WTC11 (cell line): ENCODE measurements around the gene OTOGL. TPM values are rescaled to one million over a fixed set of nuclear protein-coding genes. Genes with fewer than 3 reads are reported as not detected.

Experiments used
- ATAC-seq: fragments of 200-7000 bp; cut with Tn5 transposase; 2 replicates; pipeline ENCODE4 v1.10.0; 2021; ENCODE audit warnings: mild to moderate bottlenecking, moderate library complexity
- CTCF ChIA-PET: fragments of 300-600 bp; sonication (Branson Sonifier 250); formaldehyde crosslinking; loops from one replicate; lab custom pipeline; 2021; ENCODE audit warnings: antibody characterized with exemption; lab: Charles Lee
- POLR2A ChIA-PET: fragments of 350-600 bp; sonication (Branson Sonifier 250); formaldehyde crosslinking; loops from one replicate; lab custom pipeline; 2021; ENCODE audit warnings: antibody characterized with exemption; lab: Charles Lee
- DNase-seq: peaks from one replicate; pipeline ENCODE4 v3.0.0; 2021; ENCODE audit warnings: low spot score
- H3K27ac Mint-ChIP-seq: 2 replicates; pipeline ENCODE4 v1.8.0; 2021; ENCODE audit warnings: mixed read lengths
- H3K27me3 Mint-ChIP-seq: 2 replicates; pipeline ENCODE4 v1.8.0; 2021; ENCODE audit warnings: low read depth, mild to moderate bottlenecking, moderate library complexity, mixed read lengths
- H3K36me3 Mint-ChIP-seq: 2 replicates; pipeline ENCODE4 v1.8.0; 2021; ENCODE audit warnings: mixed read lengths
- H3K4me1 Mint-ChIP-seq: 2 replicates; pipeline ENCODE4 v1.8.0; 2022; ENCODE audit warnings: mixed read lengths
- H3K4me3 Mint-ChIP-seq: 2 replicates; pipeline ENCODE4 v1.8.0; 2021; ENCODE audit warnings: mild to moderate bottlenecking, moderate library complexity, mixed read lengths
- H3K9me3 Mint-ChIP-seq: 2 replicates; pipeline ENCODE4 v1.8.0; 2021; ENCODE audit warnings: mixed read lengths
- ATF3 ChIP-seq: sonication (generic); formaldehyde crosslinking; conservative IDR thresholded peaks from 2 replicates; pipeline ENCODE4 v1.8.1; 2022; ENCODE audit warnings: mild to moderate bottlenecking, missing genetic modification reagents
- CBFB ChIP-seq: sonication (generic); formaldehyde crosslinking; IDR thresholded peaks from 2 replicates; pipeline ENCODE4 v1.8.1; 2022; ENCODE audit warnings: mild to moderate bottlenecking, low read depth, missing genetic modification reagents
- CREB1 ChIP-seq: sonication (generic); formaldehyde crosslinking; IDR thresholded peaks from 2 replicates; pipeline ENCODE4 v1.8.0; 2023; ENCODE audit warnings: mild to moderate bottlenecking, missing genetic modification reagents
- HMGA2 ChIP-seq: fragments of 250-450 bp; sonication (Bioruptor Pico); IDR thresholded peaks from 2 replicates; pipeline ENCODE4 v1.4.0; 2021; ENCODE audit warnings: mild to moderate bottlenecking, moderate library complexity
- JAZF1 ChIP-seq: fragments of 250-450 bp; sonication (Bioruptor Pico); IDR thresholded peaks from 2 replicates; pipeline ENCODE4 v1.9.0; 2021; ENCODE audit warnings: moderate library complexity, mild to moderate bottlenecking, inconsistent platforms
- NFE2L1 ChIP-seq: sonication (generic); formaldehyde crosslinking; IDR thresholded peaks from 2 replicates; pipeline ENCODE4 v1.8.1; 2023; ENCODE audit warnings: missing genetic modification reagents
- NR1H2 ChIP-seq: sonication (generic); formaldehyde crosslinking; IDR thresholded peaks from 2 replicates; pipeline ENCODE4 v1.9.0; 2021; ENCODE audit warnings: mild to moderate bottlenecking, moderate library complexity, missing genetic modification reagents
- RELA ChIP-seq: sonication (generic); formaldehyde crosslinking; IDR thresholded peaks from 2 replicates; pipeline ENCODE4 v1.8.1; 2022; ENCODE audit warnings: missing genetic modification reagents, mild to moderate bottlenecking, borderline replicate concordance
- SOX15 ChIP-seq: fragments of 250-450 bp; sonication (Bioruptor Pico); IDR thresholded peaks from 2 replicates; pipeline ENCODE4 v1.9.0; 2021; ENCODE audit warnings: mild to moderate bottlenecking
- TEAD1 ChIP-seq: sonication (generic); formaldehyde crosslinking; IDR thresholded peaks from 2 replicates; pipeline ENCODE4 v1.8.0; 2022; ENCODE audit warnings: mild to moderate bottlenecking, missing genetic modification reagents
- ZNF121 ChIP-seq: sonication (generic); formaldehyde crosslinking; IDR thresholded peaks from 2 replicates; pipeline ENCODE4 v1.8.0; 2023; ENCODE audit warnings: missing genetic modification reagents
- ZNF219 ChIP-seq: sonication (generic); formaldehyde crosslinking; IDR thresholded peaks from 2 replicates; pipeline ENCODE4 v1.8.0; 2023; ENCODE audit warnings: missing genetic modification reagents, mild to moderate bottlenecking, borderline replicate concordance
- ZNF416 ChIP-seq: fragments of 250-450 bp; sonication (Bioruptor Pico); IDR thresholded peaks from 2 replicates; pipeline ENCODE4 v1.9.0; 2021; ENCODE audit warnings: mild to moderate bottlenecking, inconsistent platforms
- ZNF423 ChIP-seq: fragments of 250-450 bp; sonication (Bioruptor Pico); IDR thresholded peaks from 2 replicates; pipeline ENCODE4 v2.1.2; 2022; ENCODE audit warnings: mild to moderate bottlenecking, moderate library complexity
- total RNA-seq: library from RNA; stranded (reverse); gene quantifications from 3 replicates; pipeline ENCODE4 v1.2.3, GENCODE V29; 2021
- TF ChIP-seq, protein P1 (sequence below): sonication (generic); formaldehyde crosslinking; IDR thresholded peaks from 2 replicates; pipeline ENCODE4 v1.8.1; 2022; ENCODE audit warnings: mild to moderate bottlenecking, moderate library complexity, missing genetic modification reagents
- TF ChIP-seq, protein P2 (sequence below): sonication (generic); formaldehyde crosslinking; IDR thresholded peaks from 2 replicates; pipeline ENCODE4 v1.8.1; 2023; ENCODE audit warnings: mild to moderate bottlenecking, missing genetic modification reagents
- TF ChIP-seq, protein P3 (sequence below): sonication (generic); formaldehyde crosslinking; IDR thresholded peaks from 2 replicates; pipeline ENCODE4 v1.8.1; 2022; ENCODE audit warnings: low read depth, mild to moderate bottlenecking, moderate library complexity, missing genetic modification reagents, borderline replicate concordance
- TF ChIP-seq, protein P4 (sequence below): fragments of 200-600 bp; IDR thresholded peaks from 2 replicates; pipeline ENCODE4 v1.8.0; 2022; ENCODE audit warnings: antibody characterized with exemption
- TF ChIP-seq, protein P5 (sequence below): fragments of 250-450 bp; sonication (Bioruptor Pico); IDR thresholded peaks from 2 replicates; pipeline ENCODE4 v2.1.2; 2022; ENCODE audit warnings: mild to moderate bottlenecking, moderate library complexity
- TF ChIP-seq, protein P6 (sequence below): sonication (generic); formaldehyde crosslinking; IDR thresholded peaks from 2 replicates; pipeline ENCODE4 v1.8.1; 2023; ENCODE audit warnings: mild to moderate bottlenecking, missing genetic modification reagents, moderate library complexity
- TF ChIP-seq, protein P7 (sequence below): sonication (generic); formaldehyde crosslinking; IDR thresholded peaks from 2 replicates; pipeline ENCODE4 v1.8.1; 2023; ENCODE audit warnings: mild to moderate bottlenecking, moderate library complexity, missing genetic modification reagents

Gene OTOGL
- total RNA-seq, 1 experiment from 2014 or later, result 0.55 TPM

- no peak for ATAC-seq
- TF ChIP-seq, protein P1, sequence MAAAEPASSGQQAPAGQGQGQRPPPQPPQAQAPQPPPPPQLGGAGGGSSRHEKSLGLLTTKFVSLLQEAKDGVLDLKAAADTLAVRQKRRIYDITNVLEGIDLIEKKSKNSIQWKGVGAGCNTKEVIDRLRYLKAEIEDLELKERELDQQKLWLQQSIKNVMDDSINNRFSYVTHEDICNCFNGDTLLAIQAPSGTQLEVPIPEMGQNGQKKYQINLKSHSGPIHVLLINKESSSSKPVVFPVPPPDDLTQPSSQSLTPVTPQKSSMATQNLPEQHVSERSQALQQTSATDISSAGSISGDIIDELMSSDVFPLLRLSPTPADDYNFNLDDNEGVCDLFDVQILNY (CRISPR knock-in tag), result no peak
- TF ChIP-seq, protein P2, sequence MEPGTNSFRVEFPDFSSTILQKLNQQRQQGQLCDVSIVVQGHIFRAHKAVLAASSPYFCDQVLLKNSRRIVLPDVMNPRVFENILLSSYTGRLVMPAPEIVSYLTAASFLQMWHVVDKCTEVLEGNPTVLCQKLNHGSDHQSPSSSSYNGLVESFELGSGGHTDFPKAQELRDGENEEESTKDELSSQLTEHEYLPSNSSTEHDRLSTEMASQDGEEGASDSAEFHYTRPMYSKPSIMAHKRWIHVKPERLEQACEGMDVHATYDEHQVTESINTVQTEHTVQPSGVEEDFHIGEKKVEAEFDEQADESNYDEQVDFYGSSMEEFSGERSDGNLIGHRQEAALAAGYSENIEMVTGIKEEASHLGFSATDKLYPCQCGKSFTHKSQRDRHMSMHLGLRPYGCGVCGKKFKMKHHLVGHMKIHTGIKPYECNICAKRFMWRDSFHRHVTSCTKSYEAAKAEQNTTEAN (CRISPR knock-in tag), result no peak
- TF ChIP-seq TEAD1 (CRISPR knock-in tag) (no peak), CBFB (CRISPR knock-in tag) (no peak)
- TF ChIP-seq, protein P3, sequence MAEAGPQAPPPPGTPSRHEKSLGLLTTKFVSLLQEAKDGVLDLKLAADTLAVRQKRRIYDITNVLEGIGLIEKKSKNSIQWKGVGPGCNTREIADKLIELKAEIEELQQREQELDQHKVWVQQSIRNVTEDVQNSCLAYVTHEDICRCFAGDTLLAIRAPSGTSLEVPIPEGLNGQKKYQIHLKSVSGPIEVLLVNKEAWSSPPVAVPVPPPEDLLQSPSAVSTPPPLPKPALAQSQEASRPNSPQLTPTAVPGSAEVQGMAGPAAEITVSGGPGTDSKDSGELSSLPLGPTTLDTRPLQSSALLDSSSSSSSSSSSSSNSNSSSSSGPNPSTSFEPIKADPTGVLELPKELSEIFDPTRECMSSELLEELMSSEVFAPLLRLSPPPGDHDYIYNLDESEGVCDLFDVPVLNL (CRISPR knock-in tag), result no peak
- H3K4me3 Mint-ChIP-seq, result no peak overlapping the region
- CTCF ChIA-PET, result no interaction called here
- H3K27ac Mint-ChIP-seq, result no peak overlapping the region
- no peaks in the 10 kb centered on the region for H3K9me3 Mint-ChIP-seq
- no peaks in the 10 kb centered on the region for H3K27me3 Mint-ChIP-seq
- POLR2A ChIA-PET, result no interaction called here
- peaks cover 23% of the 10 kb centered on the region for H3K4me1 Mint-ChIP-seq
- DNase-seq, result no peak
- H3K36me3 Mint-ChIP-seq, result no peaks in the 10 kb centered on the region
Measured at GRCh38 chr12:80233926-80234325, 134.6 kb downstream of the OTOGL start.

DNA sequence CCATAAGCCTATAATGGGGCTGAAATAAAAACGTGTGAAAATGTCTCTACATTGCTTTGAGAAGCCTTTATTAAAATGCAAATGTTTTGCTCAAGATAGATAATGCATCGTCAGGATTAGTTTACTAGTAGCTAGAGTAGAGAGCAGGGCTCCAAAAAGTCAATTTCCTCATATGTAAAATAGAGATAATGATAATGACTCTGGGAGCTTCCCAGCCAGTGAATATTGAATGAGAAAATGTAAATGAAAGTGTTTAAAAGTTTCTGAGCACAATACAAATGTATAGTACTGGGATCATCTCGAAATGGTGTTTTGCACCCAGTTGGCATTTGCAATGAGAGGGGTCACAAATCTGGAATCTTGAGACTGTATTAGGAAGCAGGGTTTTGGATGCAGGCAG lies 135.3 kb downstream of the OTOGL start:
- no peak overlapping the region for H3K27ac Mint-ChIP-seq
- ChIA-PET CTCF (interaction anchor here (0.7 kb wide), 1 partner anchor 79 kb away, joined by 6 read pairs; no protein-coding TSS in a partner anchor), POLR2A (no interaction called here)
- ATAC-seq, result no peak
- peaks cover under 1% of the 10 kb centered on the region; the same call in 1 of the 2 replicates for H3K9me3 Mint-ChIP-seq
- H3K27me3 Mint-ChIP-seq, result no peaks in the 10 kb centered on the region
- DNase-seq, result no peak
- H3K36me3 Mint-ChIP-seq, result no peaks in the 10 kb centered on the region
- peaks cover 17% of the 10 kb centered on the region for H3K4me1 Mint-ChIP-seq
- TF ChIP-seq TEAD1 (CRISPR knock-in tag) (no peak), ATF3 (CRISPR knock-in tag) (no peak), NFE2L1 (CRISPR knock-in tag) (no peak), NR1H2 (CRISPR knock-in tag) (no peak), HMGA2 (no peak), ZNF219 (CRISPR knock-in tag) (no peak)
- TF ChIP-seq, protein P4, sequence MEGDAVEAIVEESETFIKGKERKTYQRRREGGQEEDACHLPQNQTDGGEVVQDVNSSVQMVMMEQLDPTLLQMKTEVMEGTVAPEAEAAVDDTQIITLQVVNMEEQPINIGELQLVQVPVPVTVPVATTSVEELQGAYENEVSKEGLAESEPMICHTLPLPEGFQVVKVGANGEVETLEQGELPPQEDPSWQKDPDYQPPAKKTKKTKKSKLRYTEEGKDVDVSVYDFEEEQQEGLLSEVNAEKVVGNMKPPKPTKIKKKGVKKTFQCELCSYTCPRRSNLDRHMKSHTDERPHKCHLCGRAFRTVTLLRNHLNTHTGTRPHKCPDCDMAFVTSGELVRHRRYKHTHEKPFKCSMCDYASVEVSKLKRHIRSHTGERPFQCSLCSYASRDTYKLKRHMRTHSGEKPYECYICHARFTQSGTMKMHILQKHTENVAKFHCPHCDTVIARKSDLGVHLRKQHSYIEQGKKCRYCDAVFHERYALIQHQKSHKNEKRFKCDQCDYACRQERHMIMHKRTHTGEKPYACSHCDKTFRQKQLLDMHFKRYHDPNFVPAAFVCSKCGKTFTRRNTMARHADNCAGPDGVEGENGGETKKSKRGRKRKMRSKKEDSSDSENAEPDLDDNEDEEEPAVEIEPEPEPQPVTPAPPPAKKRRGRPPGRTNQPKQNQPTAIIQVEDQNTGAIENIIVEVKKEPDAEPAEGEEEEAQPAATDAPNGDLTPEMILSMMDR, result no peak
- no peak overlapping the region for H3K4me3 Mint-ChIP-seq

GRCh38 chr12:80235944-80236343 lies 136.6 kb downstream of the OTOGL start:
- no peak overlapping the region for H3K4me3 Mint-ChIP-seq
- H3K27me3 Mint-ChIP-seq, result no peaks in the 10 kb centered on the region
- DNase-seq (no peak), ATAC-seq (no peak)
- H3K36me3 Mint-ChIP-seq, result no peaks in the 10 kb centered on the region
- CTCF ChIA-PET, result no interaction called here
- POLR2A ChIA-PET, result no interaction called here
- H3K9me3 Mint-ChIP-seq, result peaks cover 5% of the 10 kb centered on the region
- TF ChIP-seq NR1H2 (CRISPR knock-in tag) (no peak), SOX15 (CRISPR knock-in tag) (no peak), ZNF423 (CRISPR knock-in tag) (no peak), JAZF1 (no peak), ZNF121 (CRISPR knock-in tag) (no peak), ZNF416 (no peak), RELA (CRISPR knock-in tag) (no peak), CREB1 (CRISPR knock-in tag) (no peak)
- TF ChIP-seq, protein P5, sequence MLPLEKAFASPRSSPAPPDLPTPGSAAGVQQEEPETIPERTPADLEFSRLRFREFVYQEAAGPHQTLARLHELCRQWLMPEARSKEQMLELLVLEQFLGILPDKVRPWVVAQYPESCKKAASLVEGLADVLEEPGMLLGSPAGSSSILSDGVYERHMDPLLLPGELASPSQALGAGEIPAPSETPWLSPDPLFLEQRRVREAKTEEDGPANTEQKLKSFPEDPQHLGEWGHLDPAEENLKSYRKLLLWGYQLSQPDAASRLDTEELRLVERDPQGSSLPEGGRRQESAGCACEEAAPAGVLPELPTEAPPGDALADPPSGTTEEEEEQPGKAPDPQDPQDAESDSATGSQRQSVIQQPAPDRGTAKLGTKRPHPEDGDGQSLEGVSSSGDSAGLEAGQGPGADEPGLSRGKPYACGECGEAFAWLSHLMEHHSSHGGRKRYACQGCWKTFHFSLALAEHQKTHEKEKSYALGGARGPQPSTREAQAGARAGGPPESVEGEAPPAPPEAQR (CRISPR knock-in tag), result no peak
- TF ChIP-seq, protein P6, sequence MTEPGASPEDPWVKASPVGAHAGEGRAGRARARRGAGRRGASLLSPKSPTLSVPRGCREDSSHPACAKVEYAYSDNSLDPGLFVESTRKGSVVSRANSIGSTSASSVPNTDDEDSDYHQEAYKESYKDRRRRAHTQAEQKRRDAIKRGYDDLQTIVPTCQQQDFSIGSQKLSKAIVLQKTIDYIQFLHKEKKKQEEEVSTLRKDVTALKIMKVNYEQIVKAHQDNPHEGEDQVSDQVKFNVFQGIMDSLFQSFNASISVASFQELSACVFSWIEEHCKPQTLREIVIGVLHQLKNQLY (CRISPR knock-in tag), result no peak
- TF ChIP-seq, protein P2 (CRISPR knock-in tag), result no peak
- TF ChIP-seq, protein P7, sequence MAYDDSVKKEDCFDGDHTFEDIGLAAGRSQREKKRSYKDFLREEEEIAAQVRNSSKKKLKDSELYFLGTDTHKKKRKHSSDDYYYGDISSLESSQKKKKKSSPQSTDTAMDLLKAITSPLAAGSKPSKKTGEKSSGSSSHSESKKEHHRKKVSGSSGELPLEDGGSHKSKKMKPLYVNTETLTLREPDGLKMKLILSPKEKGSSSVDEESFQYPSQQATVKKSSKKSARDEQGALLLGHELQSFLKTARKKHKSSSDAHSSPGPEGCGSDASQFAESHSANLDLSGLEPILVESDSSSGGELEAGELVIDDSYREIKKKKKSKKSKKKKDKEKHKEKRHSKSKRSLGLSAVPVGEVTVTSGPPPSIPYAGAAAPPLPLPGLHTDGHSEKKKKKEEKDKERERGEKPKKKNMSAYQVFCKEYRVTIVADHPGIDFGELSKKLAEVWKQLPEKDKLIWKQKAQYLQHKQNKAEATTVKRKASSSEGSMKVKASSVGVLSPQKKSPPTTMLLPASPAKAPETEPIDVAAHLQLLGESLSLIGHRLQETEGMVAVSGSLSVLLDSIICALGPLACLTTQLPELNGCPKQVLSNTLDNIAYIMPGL (CRISPR knock-in tag), result no peak
- H3K27ac Mint-ChIP-seq, result no peak overlapping the region
- peaks cover 5% of the 10 kb centered on the region; the same call in 1 of the 2 replicates for H3K4me1 Mint-ChIP-seq
